ENCODE results near the gene PTOV1. TPM values are rescaled to one million over a fixed set of nuclear protein-coding genes. Genes with fewer than 3 reads are reported as not detected.

Gene PTOV1
- total and polyA plus RNA-seq, 2 of the 13 experiments (the other 11 are each of a cell fraction or from before 2014, with no cell fraction given): 63.5 to 68.5 TPM

DNA sequence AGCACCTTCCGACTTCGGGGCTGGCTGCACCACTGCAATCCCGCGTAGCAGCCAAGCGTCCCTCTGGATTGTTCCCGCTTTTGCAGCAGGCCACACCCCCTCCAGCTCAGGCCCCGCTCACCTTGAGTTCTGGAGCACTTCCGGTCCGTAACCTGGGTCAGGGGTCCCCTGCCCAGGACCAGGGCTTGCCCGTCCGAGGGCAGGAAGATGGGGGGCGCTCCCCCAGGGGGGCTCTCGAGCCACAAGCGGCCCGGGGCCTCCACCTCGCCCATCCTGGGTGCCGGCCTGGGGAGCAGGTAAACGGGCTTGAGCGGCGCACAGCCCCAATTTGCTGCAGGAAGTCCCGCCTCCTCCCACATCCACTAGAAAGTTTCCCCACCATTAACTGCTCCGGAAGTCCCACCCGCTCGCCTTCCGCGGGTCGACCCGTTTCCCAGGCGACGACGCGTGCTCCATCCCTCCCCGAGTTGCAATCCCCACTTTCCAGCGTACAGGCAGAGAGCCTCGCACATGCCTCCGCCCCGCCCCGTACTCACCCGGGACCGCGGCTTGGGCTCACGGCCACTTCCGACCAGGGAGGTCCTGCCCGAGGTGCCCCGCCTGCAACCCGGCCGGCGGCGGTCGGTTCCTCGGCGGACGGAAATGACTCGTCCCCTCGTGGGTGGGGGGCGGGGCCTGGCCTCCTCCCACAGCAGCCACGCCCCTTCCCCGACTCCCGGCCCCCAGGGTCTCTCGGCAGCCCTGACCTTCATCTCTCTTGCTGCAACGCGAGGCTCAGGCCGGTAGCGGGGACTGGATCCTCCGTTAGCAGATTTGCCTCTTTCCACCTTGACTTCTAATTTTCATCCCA lies 16.2 kb downstream of the PTOV1 start, which contains the start of gene PNKP (continued):
- TF ChIP-seq, protein P1, sequence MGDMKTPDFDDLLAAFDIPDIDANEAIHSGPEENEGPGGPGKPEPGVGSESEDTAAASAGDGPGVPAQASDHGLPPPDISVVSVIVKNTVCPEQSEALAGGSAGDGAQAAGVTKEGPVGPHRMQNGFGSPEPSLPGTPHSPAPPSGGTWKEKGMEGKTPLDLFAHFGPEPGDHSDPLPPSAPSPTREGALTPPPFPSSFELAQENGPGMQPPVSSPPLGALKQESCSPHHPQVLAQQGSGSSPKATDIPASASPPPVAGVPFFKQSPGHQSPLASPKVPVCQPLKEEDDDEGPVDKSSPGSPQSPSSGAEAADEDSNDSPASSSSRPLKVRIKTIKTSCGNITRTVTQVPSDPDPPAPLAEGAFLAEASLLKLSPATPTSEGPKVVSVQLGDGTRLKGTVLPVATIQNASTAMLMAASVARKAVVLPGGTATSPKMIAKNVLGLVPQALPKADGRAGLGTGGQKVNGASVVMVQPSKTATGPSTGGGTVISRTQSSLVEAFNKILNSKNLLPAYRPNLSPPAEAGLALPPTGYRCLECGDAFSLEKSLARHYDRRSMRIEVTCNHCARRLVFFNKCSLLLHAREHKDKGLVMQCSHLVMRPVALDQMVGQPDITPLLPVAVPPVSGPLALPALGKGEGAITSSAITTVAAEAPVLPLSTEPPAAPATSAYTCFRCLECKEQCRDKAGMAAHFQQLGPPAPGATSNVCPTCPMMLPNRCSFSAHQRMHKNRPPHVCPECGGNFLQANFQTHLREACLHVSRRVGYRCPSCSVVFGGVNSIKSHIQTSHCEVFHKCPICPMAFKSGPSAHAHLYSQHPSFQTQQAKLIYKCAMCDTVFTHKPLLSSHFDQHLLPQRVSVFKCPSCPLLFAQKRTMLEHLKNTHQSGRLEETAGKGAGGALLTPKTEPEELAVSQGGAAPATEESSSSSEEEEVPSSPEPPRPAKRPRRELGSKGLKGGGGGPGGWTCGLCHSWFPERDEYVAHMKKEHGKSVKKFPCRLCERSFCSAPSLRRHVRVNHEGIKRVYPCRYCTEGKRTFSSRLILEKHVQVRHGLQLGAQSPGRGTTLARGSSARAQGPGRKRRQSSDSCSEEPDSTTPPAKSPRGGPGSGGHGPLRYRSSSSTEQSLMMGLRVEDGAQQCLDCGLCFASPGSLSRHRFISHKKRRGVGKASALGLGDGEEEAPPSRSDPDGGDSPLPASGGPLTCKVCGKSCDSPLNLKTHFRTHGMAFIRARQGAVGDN (CRISPR knock-in tag; IDR thresholded peaks at IDR 0.05): peak; percentile 92
- TF ChIP-seq, protein P2, sequence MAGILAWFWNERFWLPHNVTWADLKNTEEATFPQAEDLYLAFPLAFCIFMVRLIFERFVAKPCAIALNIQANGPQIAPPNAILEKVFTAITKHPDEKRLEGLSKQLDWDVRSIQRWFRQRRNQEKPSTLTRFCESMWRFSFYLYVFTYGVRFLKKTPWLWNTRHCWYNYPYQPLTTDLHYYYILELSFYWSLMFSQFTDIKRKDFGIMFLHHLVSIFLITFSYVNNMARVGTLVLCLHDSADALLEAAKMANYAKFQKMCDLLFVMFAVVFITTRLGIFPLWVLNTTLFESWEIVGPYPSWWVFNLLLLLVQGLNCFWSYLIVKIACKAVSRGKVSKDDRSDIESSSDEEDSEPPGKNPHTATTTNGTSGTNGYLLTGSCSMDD (CRISPR knock-in tag; IDR thresholded peaks at IDR 0.05): no peak
- TF ChIP-seq, protein P3, sequence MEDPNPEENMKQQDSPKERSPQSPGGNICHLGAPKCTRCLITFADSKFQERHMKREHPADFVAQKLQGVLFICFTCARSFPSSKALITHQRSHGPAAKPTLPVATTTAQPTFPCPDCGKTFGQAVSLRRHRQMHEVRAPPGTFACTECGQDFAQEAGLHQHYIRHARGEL (CRISPR knock-in tag; IDR thresholded peaks at IDR 0.05): peak; percentile 48; the same call in 1 of the 2 replicates
- TF ChIP-seq KAT7 (CRISPR knock-in tag; IDR thresholded peaks at IDR 0.05; ENCODE audit: borderline replicate concordance): 0 out of 2 replicates have a peak, but pooled peaks have one; percentile 47
- TF ChIP-seq ZNF12 (CRISPR knock-in tag; IDR thresholded peaks at IDR 0.05): 0 out of 2 replicates have a peak, but pooled peaks have one; percentile 25
- TF ChIP-seq TCF7L2 (IDR thresholded peaks at IDR 0.05; ENCODE audit: low read depth, low read length): no peak
- TF ChIP-seq, protein P4, sequence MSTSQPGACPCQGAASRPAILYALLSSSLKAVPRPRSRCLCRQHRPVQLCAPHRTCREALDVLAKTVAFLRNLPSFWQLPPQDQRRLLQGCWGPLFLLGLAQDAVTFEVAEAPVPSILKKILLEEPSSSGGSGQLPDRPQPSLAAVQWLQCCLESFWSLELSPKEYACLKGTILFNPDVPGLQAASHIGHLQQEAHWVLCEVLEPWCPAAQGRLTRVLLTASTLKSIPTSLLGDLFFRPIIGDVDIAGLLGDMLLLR (CRISPR knock-in tag; IDR thresholded peaks at IDR 0.05): peak; percentile 89
- TF ChIP-seq, protein P5, sequence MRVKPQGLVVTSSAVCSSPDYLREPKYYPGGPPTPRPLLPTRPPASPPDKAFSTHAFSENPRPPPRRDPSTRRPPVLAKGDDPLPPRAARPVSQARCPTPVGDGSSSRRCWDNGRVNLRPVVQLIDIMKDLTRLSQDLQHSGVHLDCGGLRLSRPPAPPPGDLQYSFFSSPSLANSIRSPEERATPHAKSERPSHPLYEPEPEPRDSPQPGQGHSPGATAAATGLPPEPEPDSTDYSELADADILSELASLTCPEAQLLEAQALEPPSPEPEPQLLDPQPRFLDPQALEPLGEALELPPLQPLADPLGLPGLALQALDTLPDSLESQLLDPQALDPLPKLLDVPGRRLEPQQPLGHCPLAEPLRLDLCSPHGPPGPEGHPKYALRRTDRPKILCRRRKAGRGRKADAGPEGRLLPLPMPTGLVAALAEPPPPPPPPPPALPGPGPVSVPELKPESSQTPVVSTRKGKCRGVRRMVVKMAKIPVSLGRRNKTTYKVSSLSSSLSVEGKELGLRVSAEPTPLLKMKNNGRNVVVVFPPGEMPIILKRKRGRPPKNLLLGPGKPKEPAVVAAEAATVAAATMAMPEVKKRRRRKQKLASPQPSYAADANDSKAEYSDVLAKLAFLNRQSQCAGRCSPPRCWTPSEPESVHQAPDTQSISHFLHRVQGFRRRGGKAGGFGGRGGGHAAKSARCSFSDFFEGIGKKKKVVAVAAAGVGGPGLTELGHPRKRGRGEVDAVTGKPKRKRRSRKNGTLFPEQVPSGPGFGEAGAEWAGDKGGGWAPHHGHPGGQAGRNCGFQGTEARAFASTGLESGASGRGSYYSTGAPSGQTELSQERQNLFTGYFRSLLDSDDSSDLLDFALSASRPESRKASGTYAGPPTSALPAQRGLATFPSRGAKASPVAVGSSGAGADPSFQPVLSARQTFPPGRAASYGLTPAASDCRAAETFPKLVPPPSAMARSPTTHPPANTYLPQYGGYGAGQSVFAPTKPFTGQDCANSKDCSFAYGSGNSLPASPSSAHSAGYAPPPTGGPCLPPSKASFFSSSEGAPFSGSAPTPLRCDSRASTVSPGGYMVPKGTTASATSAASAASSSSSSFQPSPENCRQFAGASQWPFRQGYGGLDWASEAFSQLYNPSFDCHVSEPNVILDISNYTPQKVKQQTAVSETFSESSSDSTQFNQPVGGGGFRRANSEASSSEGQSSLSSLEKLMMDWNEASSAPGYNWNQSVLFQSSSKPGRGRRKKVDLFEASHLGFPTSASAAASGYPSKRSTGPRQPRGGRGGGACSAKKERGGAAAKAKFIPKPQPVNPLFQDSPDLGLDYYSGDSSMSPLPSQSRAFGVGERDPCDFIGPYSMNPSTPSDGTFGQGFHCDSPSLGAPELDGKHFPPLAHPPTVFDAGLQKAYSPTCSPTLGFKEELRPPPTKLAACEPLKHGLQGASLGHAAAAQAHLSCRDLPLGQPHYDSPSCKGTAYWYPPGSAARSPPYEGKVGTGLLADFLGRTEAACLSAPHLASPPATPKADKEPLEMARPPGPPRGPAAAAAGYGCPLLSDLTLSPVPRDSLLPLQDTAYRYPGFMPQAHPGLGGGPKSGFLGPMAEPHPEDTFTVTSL (CRISPR knock-in tag; IDR thresholded peaks at IDR 0.05; ENCODE audit: borderline replicate concordance): 0 out of 2 replicates have a peak, but pooled peaks have one; percentile 4
- TF ChIP-seq, protein P6, sequence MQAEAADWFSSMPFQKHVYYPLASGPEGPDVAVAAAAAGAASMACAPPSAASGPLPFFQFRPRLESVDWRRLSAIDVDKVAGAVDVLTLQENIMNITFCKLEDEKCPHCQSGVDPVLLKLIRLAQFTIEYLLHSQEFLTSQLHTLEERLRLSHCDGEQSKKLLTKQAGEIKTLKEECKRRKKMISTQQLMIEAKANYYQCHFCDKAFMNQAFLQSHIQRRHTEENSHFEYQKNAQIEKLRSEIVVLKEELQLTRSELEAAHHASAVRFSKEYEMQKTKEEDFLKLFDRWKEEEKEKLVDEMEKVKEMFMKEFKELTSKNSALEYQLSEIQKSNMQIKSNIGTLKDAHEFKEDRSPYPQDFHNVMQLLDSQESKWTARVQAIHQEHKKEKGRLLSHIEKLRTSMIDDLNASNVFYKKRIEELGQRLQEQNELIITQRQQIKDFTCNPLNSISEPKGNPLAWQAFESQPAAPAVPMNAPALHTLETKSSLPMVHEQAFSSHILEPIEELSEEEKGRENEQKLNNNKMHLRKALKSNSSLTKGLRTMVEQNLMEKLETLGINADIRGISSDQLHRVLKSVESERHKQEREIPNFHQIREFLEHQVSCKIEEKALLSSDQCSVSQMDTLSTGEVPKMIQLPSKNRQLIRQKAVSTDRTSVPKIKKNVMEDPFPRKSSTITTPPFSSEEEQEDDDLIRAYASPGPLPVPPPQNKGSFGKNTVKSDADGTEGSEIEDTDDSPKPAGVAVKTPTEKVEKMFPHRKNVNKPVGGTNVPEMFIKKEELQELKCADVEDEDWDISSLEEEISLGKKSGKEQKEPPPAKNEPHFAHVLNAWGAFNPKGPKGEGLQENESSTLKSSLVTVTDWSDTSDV (CRISPR knock-in tag; IDR thresholded peaks at IDR 0.05): 0 out of 2 replicates have a peak, but pooled peaks have one; percentile 48
- no peak for TF ChIP-seq ZNF878 (CRISPR knock-in tag; IDR thresholded peaks at IDR 0.05)
- peak; percentile 10; the same call in 1 of the 2 replicates for TF ChIP-seq RXRB (CRISPR knock-in tag; IDR thresholded peaks at IDR 0.05; ENCODE audit: borderline replicate concordance)

Measured in HepG2 (cell line).